Measurements from ENCODE around the gene UNC13B. TPM values are rescaled to one million over a fixed set of nuclear protein-coding genes. Genes with fewer than 3 reads are reported as not detected.

UNC13B gene
- total and polyA plus RNA-seq, 7 donors = 14.6 to 25.6 (median 20.5) TPM

- no peaks in the 10 kb centered on the region for H3K4me1 ChIP-seq
- intact Hi-C loops (cut with DNase I) = no loop called here
- 95% methylated on average over 2 of the region's 2 CpGs for WGBS, 2 donors
- H3K27me3 ChIP-seq = no peaks in the 10 kb centered on the region
- no peak overlapping the region for H3K27ac ChIP-seq
- H3K9me3 ChIP-seq = no peaks in the 10 kb centered on the region
- TF ChIP-seq POLR2AphosphoS5 (IDR thresholded peaks at IDR 0.05) (no peak), POLR2A (IDR thresholded peaks at IDR 0.05) (no peak), EP300 (IDR thresholded peaks at IDR 0.05) (no peak)
- TF ChIP-seq, protein P1, sequence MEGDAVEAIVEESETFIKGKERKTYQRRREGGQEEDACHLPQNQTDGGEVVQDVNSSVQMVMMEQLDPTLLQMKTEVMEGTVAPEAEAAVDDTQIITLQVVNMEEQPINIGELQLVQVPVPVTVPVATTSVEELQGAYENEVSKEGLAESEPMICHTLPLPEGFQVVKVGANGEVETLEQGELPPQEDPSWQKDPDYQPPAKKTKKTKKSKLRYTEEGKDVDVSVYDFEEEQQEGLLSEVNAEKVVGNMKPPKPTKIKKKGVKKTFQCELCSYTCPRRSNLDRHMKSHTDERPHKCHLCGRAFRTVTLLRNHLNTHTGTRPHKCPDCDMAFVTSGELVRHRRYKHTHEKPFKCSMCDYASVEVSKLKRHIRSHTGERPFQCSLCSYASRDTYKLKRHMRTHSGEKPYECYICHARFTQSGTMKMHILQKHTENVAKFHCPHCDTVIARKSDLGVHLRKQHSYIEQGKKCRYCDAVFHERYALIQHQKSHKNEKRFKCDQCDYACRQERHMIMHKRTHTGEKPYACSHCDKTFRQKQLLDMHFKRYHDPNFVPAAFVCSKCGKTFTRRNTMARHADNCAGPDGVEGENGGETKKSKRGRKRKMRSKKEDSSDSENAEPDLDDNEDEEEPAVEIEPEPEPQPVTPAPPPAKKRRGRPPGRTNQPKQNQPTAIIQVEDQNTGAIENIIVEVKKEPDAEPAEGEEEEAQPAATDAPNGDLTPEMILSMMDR (IDR thresholded peaks at IDR 0.05) = no peak
- no peak overlapping the region for H3K4me3 ChIP-seq
- no peak for DNase-seq
- peaks cover 0 to 74% (median 27%) of the 10 kb centered on the region in 4 donors for H3K36me3 ChIP-seq
These were observed 218.8 kb downstream of the UNC13B start for GRCh38 chr9:35380619-35381018.

DNA sequence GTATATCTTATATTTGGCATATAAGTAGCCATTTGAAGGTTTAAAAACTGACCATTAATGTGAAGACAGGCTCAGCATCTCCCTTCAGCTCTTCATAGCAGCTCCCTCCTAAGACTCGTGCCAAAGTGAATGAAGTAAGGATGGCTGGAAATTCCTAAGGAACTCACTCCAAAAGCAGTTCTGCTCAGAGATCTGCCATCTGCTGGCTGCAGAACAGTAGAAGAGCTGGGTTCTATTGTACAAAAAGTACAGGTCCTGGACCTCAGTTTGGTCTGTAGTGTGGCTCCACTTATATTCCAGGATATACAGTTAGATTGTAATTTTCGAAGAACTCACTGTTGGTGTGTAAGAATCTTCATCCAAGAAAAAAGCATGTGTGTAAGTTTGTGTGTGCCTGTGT is 223.2 kb downstream of the UNC13B start:
- 78 to 83% methylated on average over 2 of the region's 2 CpGs for WGBS, 2 donors
- TF ChIP-seq POLR2A (IDR thresholded peaks at IDR 0.05) (no peak), POLR2AphosphoS5 (IDR thresholded peaks at IDR 0.05) (no peak), EP300 (IDR thresholded peaks at IDR 0.05) (no peak)
- TF ChIP-seq, protein P1 (IDR thresholded peaks at IDR 0.05) = no peak
- no peak for DNase-seq
- Histone ChIP-seq H3K27me3 (no peaks in the 10 kb centered on the region), H3K27ac (no peak overlapping the region), H3K4me3 (no peak overlapping the region), H3K4me1 (no peaks in the 10 kb centered on the region), H3K9me3 (no peaks in the 10 kb centered on the region), H3K36me3 (peaks cover 0 to 93% (median 50%) of the 10 kb centered on the region in 4 donors)
- intact Hi-C loops (cut with DNase I) = no loop called here

- intact Hi-C loops (cut with DNase I) = loop anchor here (10.0 kb wide), 1 partner anchor 160 kb away; no protein-coding TSS in a partner anchor
- Histone ChIP-seq H3K9me3 (no peaks in the 10 kb centered on the region), H3K4me3 (no peak overlapping the region), H3K27ac (no peak overlapping the region), H3K4me1 (no peaks in the 10 kb centered on the region), H3K27me3 (no peaks in the 10 kb centered on the region), H3K36me3 (peaks cover 6 to 72% (median 33%) of the 10 kb centered on the region in 4 donors)
- no peak for DNase-seq
- TF ChIP-seq POLR2AphosphoS5 (IDR thresholded peaks at IDR 0.05) (no peak), POLR2A (IDR thresholded peaks at IDR 0.05) (no peak), EP300 (IDR thresholded peaks at IDR 0.05) (no peak)
- TF ChIP-seq, protein P1 (IDR thresholded peaks at IDR 0.05) = no peak
- WGBS, 2 donors = 91% methylated on average over 4 of the region's 4 CpGs
These were observed 233.4 kb downstream of the UNC13B start for GRCh38 chr9:35395076-35395705.

GRCh38 chr9:35395706-35396101 is 233.9 kb downstream of the UNC13B start:
- Histone ChIP-seq H3K4me1 (no peaks in the 10 kb centered on the region), H3K4me3 (no peak overlapping the region), H3K36me3 (peaks cover 1 to 72% (median 30%) of the 10 kb centered on the region in 4 donors), H3K27me3 (no peaks in the 10 kb centered on the region), H3K27ac (no peak overlapping the region), H3K9me3 (no peaks in the 10 kb centered on the region)
- DNase-seq = no peak
- WGBS, 2 donors = 89 to 90% methylated on average over 1 of the region's 1 CpG
- TF ChIP-seq POLR2AphosphoS5 (IDR thresholded peaks at IDR 0.05) (no peak), POLR2A (IDR thresholded peaks at IDR 0.05) (no peak), EP300 (IDR thresholded peaks at IDR 0.05) (no peak)
- TF ChIP-seq, protein P1 (IDR thresholded peaks at IDR 0.05) = no peak
- intact Hi-C loops (cut with DNase I) = loop anchor here (10.0 kb wide), 1 partner anchor 159 kb away; no protein-coding TSS in a partner anchor

All from sigmoid colon (tissue), 7 donors.